Measurements from ENCODE around the gene CRNKL1.

- TF ChIP-seq POLR2A (IDR thresholded peaks at IDR 0.05): no peak
- no peak for TF ChIP-seq EP300 (IDR thresholded peaks at IDR 0.05)
- TF ChIP-seq CTCF (IDR thresholded peaks at IDR 0.05): no peak
- TF ChIP-seq POLR2AphosphoS5 (IDR thresholded peaks at IDR 0.05): no peak
Measured at GRCh38 chr20:20096421-20096820, 44.2 kb upstream of the CRNKL1 start.
